GM13976 (cell line): ENCODE data around the gene TFF2.

Experiments
- DNase-seq: peaks from one replicate; pipeline ENCODE4 v3.0.0; 2012; ENCODE audit warnings: low spot score
- in situ Hi-C: fragments of 300-500 bp; cut with MboI; formaldehyde crosslinking; loops from one replicate; pipeline ENCODE4 v1.12.0; 2022; ENCODE audit warnings: low sequenced_read_pairs, mixed read lengths, inconsistent platforms; ENCODE audit not compliant: unreplicated experiment
- TF ChIP-seq, protein P1 (sequence below): IDR thresholded peaks from 2 replicates; pipeline ENCODE4 v1.5.1; 2012; ENCODE audit warnings: borderline replicate concordance, mild to moderate bottlenecking; ENCODE audit not compliant: insufficient read depth; ENCODE audit errors: extremely low read depth, missing control alignments, control extremely low read depth

Gene TFF2

DNA sequence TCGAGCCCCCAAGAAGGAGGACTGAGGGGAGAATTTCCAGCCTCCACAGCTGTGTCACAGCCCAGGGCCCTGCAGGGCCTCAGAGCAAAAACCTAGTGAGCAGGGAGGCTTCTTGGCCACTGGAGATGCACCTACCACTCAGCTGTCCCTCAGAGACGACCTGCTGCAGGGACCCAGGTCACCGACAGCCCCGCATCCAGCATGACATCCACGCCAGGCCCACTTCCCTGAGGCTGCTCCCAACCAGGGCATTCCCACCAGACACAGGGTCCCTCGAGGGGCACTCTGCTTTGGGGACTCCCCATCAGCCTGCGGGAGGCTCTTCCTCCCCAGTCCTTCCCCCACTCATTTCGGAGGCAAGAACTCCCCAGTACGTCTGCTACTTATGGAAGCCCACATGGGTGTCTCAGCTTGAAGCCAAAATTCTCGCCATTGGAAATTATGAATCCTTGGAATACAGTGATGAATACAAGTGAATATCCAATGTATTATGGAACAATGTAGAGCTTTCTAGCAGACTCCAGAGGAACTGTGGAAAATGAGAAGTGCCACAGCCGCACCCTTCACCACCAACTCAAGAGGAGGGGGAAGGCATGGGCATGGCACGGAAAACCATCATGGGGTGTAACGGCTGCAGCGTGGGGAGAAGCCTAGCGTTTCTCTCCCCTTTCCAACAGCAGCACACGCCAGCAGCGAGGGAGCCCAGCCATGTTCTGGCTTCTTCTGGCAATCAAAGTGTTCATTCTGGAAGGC lies 42.5 kb downstream of the TFF2 start:
- in situ Hi-C loops = no loop called here
- TF ChIP-seq, protein P1, sequence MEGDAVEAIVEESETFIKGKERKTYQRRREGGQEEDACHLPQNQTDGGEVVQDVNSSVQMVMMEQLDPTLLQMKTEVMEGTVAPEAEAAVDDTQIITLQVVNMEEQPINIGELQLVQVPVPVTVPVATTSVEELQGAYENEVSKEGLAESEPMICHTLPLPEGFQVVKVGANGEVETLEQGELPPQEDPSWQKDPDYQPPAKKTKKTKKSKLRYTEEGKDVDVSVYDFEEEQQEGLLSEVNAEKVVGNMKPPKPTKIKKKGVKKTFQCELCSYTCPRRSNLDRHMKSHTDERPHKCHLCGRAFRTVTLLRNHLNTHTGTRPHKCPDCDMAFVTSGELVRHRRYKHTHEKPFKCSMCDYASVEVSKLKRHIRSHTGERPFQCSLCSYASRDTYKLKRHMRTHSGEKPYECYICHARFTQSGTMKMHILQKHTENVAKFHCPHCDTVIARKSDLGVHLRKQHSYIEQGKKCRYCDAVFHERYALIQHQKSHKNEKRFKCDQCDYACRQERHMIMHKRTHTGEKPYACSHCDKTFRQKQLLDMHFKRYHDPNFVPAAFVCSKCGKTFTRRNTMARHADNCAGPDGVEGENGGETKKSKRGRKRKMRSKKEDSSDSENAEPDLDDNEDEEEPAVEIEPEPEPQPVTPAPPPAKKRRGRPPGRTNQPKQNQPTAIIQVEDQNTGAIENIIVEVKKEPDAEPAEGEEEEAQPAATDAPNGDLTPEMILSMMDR = no peak
- DNase-seq = no peak

DNA sequence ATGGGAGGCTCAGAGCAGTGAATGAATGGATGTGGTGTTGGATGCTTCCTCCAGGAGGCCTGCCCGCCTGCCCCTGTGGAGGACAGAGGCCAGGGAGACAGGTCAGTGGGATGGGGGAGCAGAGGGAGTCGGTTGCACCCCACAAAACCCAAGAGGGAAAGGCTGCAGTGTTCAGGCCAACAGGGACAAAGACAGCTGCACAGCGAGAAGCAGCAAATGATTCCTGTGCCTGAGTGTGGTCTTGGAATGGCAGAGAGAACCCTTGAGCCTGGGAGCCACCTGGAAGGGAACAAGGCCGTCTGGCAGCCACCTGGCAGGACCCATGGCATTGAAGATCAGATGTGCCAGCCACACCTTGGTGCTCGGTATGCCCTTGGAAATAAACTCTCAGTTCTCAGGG lies 43.7 kb downstream of the TFF2 start:
- in situ Hi-C loops = no loop called here
- DNase-seq = no peak
- TF ChIP-seq, protein P1 = no peak

DNA sequence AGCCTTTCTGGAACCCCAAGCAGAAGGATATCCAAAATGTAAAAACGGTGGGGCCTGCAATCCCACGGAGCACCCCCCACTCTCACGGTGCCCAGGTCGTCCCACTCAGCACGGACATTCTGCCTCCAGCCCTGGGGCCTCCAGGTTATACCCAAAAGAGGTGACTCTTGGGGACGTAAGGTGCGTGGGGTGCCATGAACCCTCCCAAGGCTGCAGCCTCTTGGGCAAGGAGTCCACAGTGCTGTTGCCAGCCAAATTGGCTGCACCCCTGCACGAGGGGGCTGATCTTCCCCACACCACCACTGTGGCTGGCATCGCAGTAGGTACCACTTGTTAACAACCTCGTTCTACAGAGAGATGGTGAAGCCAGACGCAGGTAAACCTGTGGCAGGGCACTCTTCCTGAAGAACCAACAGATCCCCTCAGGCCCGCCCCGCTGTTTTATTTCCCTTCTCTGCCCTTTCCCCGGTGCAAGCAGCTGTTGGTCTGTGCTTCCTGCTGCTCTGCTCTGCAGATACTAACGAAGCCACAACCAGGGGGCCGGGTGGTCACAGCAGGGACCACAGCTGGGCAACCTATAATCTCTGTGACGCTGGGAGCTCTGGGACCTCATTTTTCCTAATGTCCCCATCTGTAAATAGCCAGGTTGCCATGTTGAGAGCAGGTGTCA lies 44.3 kb downstream of the TFF2 start:
- in situ Hi-C loops = no loop called here
- TF ChIP-seq, protein P1 = no peak
- no peak for DNase-seq

DNA sequence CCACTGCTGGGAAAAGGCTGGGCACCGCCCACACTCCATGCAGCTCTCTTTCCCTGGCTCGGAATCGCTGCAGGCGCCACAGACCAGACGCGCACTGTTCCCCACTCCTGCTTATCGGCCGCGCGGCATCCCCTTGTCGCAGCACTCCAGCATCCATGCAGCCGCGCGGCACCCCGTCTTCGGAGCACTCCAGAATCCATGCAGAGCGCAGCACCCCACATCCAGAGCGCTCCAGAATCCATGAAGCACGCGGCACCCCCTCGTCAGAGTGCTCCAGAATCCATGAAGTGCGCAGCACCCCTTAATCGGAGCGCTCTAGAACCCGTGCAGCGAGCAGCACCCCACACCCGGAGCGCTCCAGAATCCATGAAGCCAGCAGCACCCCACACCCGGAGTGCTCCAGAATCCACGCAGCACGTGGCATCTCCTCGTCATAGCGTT lies 45.1 kb downstream of the TFF2 start:
- in situ Hi-C loops = no loop called here
- no peak for DNase-seq
- TF ChIP-seq, protein P1 = no peak

DNA sequence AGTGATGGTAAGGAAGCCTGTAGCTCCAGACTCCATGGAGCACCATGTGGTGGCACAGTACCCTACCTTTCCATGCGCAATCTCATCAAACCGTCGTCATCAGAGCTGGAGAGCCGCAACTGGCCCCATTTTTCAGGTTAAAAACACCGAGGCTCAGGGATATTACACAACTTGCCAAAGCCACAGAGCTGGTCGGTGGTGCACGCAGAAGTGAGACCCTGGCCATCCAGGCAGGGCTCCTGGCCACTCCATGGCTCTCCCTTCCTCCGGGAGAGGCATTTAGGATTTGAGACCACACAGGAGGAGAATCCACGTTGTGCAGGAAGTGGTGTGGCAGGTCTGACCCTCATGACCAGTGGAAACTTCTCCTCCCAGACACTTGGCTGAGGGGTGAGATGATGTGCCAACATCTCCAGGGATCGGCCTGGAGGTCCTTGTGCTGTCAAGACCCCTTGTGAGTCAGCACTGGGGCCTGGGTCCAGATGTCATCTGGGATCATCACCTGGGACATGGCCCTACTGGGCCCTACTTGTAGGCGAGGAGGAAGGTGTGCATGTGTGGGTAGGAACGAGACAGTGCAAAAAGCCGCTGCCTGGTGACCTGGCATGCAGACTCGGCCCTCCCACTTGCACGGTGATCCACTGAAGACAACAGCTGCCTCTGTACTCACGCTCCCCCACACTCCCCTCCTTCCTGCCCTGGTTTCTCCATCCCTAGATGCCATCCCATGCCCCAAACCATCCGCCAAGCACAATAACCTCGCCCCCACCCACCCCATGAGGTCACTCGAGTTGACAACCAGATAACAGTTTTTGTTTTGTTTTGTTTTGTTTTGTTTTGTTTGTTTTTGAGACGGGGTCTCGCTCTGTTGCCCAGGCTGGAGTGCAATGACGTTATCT lies 46.0 kb downstream of the TFF2 start:
- no peak for DNase-seq
- TF ChIP-seq, protein P1 = no peak
- in situ Hi-C loops = no loop called here

DNA sequence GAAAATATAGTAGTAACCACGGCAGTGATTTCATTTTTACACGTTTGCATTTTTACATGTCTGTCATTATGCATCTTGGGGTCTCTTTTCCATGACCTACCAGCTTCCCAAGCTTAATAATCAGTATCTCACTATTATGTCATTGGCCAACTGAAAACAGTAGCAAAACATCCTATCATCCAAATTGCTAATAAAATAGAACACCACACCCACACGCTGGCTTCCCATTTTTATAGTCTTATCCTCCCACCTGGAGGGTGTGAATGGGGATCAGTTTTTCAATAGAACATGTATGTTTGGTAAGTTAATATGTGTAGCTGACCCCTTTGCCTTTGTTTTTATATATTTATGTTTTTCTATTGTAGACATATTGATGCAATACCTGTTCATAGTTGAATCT lies 47.4 kb downstream of the TFF2 start:
- TF ChIP-seq, protein P1 = no peak
- no peak for DNase-seq
- in situ Hi-C loops = no loop called here
